ENCODE data around the gene PCK2. TPM values are rescaled to one million over a fixed set of nuclear protein-coding genes. Genes with fewer than 3 reads are reported as not detected.

The PCK2 gene
- total and polyA plus RNA-seq, 8 donors, result 12.9 to 61.3 (median 16.6) TPM

DNA sequence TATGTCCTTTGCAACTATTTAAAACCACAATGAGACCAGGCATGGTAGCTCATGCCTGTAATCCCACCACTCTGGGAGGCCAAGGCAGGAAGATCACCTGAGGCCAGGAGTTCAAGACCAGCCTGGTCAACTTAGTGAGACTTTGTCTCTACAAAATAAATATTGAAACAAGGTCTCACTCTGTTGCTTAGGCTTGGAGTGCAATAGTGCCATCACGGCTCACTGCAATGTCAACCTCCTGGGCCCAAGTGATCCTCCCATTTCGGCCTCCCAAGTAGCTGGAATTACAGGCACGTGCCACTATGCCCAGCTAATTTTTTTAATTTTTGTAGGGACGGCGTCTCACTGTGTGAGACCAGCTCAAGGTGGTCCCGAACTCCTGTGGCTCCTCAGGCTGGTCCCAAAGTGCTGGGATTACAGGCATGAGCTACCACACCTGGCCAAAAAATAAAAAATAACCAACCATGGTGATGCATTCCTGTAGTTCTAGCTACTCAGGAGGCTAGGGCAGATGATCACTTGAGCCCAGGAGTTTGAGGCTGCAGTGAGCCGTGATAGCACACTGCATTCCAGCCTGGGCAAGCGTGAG is 35.4 kb downstream of the PCK2 start:
- no peak for TF ChIP-seq CTCF (IDR thresholded peaks at IDR 0.05)
- intact Hi-C loops (cut with DNase I), result no loop called here
- H3K27ac ChIP-seq, result no peak overlapping the region

GRCh38 chr14:24130380-24130716 is 36.2 kb downstream of the PCK2 start, which contains the start of gene FITM1:
Gene FITM1 (plus strand): TSS chr14:24130659. CDS start chr14:24131564, 905 bp downstream.
- ATAC-seq (no peak), DNase-seq (no peak)
- no peaks in the 10 kb centered on the region for H3K9me3 ChIP-seq
- no peaks in the 10 kb centered on the region for H3K36me3 ChIP-seq
- H3K4me3 ChIP-seq, result no peak within 1 kb of the TSS
- no peak for TF ChIP-seq CTCF (IDR thresholded peaks at IDR 0.05)
- intact Hi-C loops (cut with DNase I), result no loop called here
- H3K27me3 ChIP-seq, result no peaks in the 10 kb centered on the region
- H3K27ac ChIP-seq, result no peak within 1 kb of the TSS
- peaks cover 0 to 4% of the 10 kb centered on the region in 2 donors for H3K4me1 ChIP-seq

More for the DNA sequence above, 35.4 kb downstream of the PCK2 start:
- no peaks in the 10 kb centered on the region for H3K9me3 ChIP-seq
- no peaks in the 10 kb centered on the region for H3K4me1 ChIP-seq
- no peak overlapping the region for H3K4me3 ChIP-seq
- peaks cover 0 to under 1% of the 10 kb centered on the region in 2 donors for H3K36me3 ChIP-seq
- no peaks in the 10 kb centered on the region for H3K27me3 ChIP-seq
- no peak for ATAC-seq
- no peak for DNase-seq

DNA sequence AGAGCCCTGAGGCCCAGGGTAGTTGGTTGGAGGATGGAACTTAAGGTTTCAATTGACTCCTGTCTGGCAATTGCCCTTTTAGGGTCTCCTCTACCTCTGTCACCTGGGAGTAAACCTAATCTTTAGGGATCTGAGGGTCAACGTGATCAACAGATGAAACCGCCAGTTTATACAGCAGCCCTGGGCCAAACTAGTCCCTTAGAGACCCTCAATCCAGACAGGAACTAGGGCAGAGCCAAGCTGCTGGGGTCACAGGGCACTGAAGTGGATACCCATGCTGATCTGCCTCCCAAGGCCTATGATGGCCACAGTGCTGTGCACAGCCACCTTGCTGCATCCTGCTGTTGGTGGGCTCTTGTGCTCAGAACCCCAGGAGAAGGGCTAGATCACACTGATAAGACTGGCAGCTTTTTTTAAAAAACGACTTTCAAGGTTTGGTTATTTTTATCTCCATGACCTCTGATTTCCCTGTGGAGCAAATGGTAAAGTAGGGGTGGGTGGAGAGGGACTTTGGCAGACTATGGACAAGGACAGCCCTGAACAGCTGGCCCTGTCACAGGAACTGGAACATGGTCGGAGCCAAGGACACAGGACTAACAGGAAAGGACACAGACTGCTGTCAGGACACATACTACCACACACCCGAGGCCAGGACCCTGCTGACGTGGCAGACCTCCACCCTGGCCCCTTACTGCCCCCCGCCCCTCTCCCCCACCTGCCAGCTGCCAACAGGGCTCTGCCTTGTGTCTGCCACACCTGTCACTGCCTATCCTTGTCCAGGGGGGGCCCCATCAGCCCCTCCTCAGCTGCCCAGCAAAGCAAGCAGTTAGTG is 36.8 kb downstream of the PCK2 start:
- Histone ChIP-seq H3K36me3 (no peaks in the 10 kb centered on the region), H3K4me3 (no peak overlapping the region), H3K4me1 (peaks cover 0 to 6% of the 10 kb centered on the region in 2 donors), H3K27me3 (no peaks in the 10 kb centered on the region), H3K9me3 (no peaks in the 10 kb centered on the region), H3K27ac (no peak overlapping the region)
- DNase-seq, result peak in 2 of 4 donors; percentile 44 to 47
- intact Hi-C loops (cut with DNase I), result no loop called here
- TF ChIP-seq CTCF (IDR thresholded peaks at IDR 0.05), result no peak
- ATAC-seq, result no peak

GRCh38 chr14:24131549-24131966 is 37.4 kb downstream of the PCK2 start:
- Histone ChIP-seq H3K4me3 (no peak overlapping the region), H3K27me3 (no peaks in the 10 kb centered on the region), H3K36me3 (no peaks in the 10 kb centered on the region), H3K27ac (no peak overlapping the region), H3K4me1 (peaks cover 0 to 8% of the 10 kb centered on the region in 2 donors), H3K9me3 (no peaks in the 10 kb centered on the region)
- intact Hi-C loops (cut with DNase I), result no loop called here
- ATAC-seq, result no peak
- DNase-seq, result no peak
- TF ChIP-seq CTCF (IDR thresholded peaks at IDR 0.05), result no peak

GRCh38 chr14:24132061-24132685 is 38.1 kb downstream of the PCK2 start:
- Histone ChIP-seq H3K27ac (peak overlapping the region in 1 of 2 donors; percentile 13), H3K9me3 (no peaks in the 10 kb centered on the region), H3K36me3 (no peaks in the 10 kb centered on the region), H3K4me3 (no peak overlapping the region), H3K27me3 (no peaks in the 10 kb centered on the region), H3K4me1 (peaks cover 5 to 14% of the 10 kb centered on the region in 2 donors)
- no peak for ATAC-seq
- DNase-seq, result no peak
- TF ChIP-seq CTCF (IDR thresholded peaks at IDR 0.05), result no peak
- intact Hi-C loops (cut with DNase I), result no loop called here

Measured in left lung (tissue), 10 donors.